HUDEP-2 (cell line): ENCODE results near the gene GIMAP7.
"Not testable (repeated sequence)": the region's sequence is repeated elsewhere in the genome, so short reads cannot be mapped to it uniquely, and the experiment has no call there.

Source experiments
- DNase-seq, 76 experiments: peaks; one replicate each; lab custom pipeline; 2025; ENCODE audit not compliant: unreplicated experiment in 76 of 76; lab: John Stamatoyannopoulos, UW

The GIMAP7 gene

DNA sequence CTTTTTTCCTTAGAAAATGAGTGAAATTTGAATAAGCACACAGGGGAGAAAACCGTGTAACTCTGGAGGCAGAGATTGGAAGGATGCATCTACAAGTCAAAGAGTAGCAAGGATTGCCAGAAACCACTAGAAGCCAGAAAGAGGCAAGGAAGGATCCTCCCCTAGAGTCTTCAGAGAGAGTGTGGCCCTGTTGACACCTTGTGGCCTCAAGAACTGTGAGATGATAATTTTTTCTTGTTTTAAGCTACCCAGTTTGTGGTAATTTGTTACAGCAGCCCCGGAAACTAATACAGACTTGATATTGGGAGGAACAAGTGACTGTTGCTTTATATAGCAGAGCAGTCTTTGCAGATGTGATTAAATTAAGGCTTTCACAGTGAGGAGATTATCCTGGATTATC, 3.6 kb upstream of the GIMAP7 start:
- no peak for DNase-seq

DNA sequence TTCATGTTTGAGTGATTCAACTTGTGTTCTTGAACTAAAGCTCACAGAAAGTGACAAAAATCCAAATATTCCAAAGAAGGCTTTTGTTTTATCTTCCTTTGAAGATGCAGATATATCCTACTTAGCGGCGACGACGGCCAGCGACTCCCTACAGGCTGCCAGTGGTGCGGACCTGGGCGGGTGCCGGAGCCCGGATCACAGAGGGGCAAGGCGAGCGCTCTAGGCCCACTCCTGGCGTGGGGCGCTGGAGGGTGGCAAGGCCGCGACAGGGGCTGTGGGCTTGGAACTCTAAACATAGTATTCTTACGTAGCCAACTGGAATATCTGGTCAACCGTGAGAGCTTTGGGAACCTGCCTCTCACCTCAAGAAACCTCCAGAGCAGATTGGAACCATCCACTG, 914 bp upstream of the GIMAP7 start:
- no peak for DNase-seq

DNA sequence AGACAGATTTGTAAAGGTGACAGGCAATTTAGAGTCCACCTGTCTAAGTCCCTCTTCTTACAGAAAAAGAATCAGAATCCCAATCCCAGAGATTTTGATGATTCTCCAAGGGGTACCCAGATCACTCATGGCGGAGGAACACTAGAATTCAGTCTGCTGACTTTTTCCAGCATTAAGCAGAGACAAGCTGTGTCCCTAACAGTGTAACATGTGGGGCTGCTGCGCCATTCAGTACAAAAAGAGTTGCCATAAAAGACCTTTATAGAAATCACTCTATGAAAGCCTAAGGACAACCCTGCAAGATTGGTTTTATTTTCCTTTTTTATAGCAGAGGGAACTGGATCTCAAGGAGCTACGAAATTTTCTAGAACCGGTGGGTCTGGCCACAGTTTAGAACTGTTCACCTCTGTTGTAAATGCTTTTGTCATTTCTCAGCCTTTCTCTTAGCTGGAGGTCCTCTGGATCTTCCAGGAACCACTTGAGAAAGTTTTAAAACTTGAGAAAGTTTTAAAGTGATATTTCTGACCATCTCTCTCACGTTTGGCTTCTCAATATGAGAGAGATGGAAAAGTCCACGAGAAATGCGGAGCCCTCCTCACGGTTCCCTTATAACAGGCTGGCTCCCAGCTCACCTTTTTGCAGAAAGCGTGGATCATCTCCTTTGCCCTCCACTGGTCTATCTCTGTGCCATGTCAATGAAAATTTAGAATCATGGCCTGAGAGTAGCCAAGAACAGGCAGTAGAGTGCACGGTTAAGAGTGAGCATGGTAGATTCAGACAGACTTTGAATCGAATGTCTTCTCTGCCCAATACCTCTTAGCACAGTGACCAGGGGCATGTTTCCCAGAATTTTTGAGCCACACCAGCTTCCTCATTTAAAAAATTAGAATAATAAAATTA, 826 bp downstream of the GIMAP7 start:
- DNase-seq = no peak

DNA sequence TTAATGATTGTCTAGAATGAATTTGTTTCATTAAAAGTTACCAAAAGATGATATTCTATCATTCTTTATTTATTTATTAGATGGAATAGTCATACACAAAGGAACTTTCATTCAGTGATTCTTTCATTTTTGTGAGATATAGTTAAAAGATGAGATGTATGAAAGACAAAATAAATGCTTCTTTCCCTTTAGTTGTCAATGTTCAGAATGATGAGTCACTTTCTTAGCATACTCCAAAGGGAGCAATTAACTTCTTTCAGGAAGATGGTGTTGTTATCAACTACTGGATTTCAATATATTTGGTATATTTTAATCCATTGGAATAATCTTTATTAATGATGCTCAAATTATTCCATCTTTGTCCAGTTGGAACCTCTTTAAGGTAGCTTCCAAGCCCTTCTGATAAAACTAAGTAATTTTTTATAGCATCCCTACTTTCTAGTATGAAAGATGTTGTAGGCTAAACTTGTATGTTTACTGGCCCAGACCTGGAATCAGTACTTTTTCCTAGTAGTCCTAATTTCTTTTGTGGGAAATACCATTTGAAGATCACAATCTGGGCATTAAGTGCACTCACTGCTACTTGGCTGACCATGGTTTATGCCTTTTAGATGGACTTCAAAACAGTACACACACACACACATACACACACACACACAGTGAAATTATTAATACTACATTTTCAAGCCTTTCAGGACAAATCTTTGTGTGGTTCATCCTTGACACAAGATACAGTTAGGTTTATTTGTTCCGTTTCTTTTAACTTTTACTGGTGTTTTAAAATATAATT, 2.5 kb downstream of the GIMAP7 start:
- DNase-seq = no peak

DNA sequence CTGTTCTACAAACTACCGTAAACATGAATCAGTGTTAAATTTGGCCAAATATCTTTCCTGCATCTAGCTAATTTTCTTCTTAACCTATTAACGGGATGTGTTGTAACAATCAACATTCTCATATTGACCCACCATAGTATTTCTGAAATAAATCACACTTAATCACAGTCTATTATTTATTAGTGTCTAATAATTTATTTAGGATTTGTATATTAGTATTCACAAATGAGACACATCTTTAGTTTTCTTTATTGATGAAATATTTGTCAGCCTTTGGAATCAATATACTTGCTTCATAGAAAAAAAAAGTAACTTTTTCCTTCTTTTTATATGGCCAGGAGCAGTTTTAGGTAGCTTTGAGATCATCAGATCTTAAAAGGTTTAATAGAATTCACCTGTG, 4.6 kb downstream of the GIMAP7 start:
- DNase-seq = no peak

DNA sequence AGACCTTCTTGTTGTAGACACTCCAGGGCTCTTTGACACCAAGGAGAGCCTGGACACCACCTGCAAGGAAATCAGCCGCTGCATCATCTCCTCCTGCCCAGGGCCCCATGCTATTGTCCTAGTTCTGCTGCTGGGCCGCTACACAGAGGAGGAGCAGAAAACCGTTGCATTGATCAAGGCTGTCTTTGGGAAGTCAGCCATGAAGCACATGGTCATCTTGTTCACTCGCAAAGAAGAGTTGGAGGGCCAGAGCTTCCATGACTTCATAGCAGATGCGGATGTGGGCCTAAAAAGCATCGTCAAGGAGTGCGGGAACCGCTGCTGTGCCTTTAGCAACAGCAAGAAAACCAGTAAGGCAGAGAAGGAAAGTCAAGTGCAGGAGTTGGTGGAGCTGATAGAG, 5.5 kb downstream of the GIMAP7 start:
- no peak for DNase-seq

DNA sequence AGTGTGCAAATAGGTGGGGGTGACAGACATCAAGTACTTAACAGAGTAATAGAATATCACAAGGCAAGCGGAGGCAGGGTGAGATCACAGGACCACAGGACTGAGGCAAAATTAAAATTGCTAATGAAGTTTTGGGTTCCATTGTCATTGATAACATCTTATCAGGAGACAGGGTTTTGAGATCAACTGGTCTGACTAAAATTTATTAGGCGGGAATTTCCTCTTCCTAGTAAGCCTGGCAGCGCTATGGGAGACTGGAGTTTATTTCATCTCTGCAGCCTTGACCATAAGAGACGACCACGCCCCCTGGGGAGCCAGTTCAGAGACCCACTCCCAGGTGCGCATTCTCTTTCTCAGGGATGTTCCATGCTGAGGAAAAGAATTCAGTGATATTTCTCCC, 8.3 kb downstream of the GIMAP7 start:
- not testable (repeated sequence) for DNase-seq

DNA sequence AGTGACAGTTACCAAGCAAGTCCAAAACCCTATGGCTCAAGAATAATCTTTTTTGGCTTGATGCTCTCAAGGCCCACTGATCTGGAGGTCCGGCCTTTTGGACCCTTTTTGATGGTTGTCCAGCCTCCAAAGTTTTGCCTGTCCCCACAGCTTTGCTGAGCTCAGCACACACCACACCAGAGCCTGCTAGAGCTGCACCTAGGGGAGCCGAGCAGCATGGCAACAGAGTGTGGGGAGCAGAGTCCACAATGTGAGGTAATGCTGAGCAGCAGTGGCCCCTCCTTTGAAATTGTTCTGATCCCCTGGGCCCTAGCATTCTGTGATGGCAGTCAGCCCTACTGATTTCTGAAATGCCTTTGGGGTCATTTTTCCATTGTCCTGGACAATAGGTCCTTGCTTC, 9.3 kb downstream of the GIMAP7 start:
- DNase-seq = no peak

DNA sequence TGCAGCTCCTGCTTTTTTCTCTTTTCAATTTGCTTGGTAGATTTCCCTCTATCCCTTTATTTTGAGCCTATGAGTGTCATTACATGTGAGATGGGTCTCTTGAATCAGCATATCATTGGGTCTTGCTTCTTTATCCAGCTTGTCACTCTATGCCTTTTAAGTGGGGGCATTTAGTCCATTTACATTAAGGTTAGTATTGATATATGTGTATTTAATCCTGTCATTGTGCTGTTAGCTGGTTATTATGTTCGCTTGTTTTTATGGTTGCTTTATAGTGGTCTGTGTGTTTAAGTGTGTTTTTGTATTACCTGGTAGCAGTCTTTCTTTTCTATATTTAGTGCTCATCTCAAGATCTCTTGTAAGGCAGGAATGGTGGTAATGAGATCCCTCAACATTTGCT, 17.0 kb downstream of the GIMAP7 start:
- no peak for DNase-seq

DNA sequence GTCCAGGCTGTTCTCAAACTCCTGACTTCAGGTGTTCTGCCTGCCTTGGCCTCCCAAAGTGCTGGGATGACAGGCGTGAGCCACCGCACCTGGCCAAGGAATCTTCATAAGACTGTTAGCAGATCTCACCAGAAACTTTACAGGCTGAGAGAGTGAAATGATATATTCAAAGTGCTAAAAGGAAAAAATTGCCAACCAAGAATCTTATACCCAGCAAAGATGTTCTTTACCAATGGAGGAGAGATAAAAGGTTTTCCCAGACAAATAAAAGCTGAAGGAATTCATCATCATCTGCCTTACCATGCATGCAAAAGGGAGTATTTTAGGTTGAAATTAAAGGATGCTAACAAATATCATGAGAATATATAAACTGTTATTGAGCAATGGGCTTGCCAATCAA, 23.6 kb downstream of the GIMAP7 start:
- no peak for DNase-seq

DNA sequence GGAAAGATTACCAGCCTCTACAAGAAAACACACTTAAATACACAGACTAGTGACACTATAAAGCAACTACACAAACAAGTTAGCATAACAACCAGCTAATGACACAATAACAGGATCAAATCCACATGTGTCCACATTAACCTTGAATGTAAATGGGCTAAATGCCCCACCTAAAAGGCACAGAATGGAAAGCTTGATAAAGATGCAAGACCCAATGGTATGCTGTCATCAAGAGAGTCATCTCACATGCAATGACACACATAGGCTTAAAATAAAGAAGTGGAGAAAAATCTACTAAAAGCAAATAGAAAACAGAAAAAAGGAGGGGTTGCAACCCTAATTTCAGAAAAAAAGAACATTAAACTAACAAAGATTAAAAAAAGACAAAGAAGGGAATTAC, 38.5 kb downstream of the GIMAP7 start:
- DNase-seq = no peak

DNA sequence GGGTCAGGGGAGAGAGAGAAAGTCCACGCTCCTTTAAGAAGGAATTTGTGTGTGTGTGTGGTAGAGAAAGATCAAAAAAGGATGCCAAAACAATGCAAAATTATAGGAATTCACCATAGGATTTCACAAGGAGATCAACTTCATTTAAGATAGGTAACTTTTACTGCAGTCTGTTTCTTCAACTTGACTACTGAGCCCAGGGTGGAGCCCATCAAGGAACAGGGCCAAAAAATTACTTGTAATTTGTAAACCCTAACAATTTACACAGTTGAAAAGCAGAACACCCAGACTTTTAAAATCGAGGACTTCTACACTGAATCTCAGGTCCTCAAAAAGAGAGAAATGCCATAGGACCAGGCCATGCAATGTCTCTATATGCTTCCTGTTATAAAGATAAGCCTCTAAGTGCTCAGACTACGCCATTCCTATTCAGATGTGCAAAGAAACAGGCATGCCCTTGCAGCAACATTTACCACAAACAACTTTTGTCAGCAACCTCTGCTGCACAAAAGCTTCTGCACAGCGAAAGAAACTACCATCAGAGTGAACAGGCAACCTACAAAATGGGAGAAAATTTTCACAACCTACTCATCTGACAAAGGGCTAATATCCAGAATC, 42.0 kb downstream of the GIMAP7 start:
- no peak for DNase-seq

DNA sequence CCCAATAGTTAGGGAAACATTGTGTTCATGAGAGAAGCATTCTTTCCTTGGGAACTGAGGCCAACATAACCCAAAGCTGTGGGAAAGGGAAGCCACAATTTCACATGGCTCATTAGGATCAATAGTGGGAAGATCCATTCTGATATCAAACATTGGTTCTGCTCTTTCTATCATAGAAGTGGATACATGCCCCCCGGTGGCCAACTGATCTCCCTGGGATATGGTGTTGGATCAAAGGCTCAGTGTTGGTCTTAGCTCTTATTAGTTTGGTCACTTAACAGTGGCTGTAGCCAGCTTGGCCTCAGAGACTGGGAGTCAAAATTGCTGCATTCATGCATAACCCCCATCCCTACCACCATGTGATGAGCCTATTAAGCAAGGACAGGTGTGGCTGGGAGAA, 45.8 kb downstream of the GIMAP7 start:
- no peak for DNase-seq

DNA sequence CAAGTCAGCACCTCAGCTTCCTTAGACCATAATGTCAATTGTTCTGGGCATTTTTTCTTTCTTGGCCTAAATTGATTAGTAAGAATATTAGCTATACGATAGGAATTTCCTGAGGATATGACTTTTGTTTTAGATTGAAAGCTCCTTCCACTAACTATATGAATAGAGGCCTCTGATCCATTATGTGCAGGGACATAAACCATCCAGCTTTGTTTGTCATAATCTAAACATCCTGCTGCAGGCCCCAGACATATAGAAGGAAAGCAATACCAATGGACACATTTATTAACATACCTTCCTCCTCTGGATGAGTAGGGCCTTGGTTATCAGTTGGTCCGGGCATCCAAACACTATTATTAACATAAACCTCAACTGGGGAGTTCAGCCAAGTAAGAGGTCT, 48.2 kb downstream of the GIMAP7 start:
- DNase-seq = no peak

DNA sequence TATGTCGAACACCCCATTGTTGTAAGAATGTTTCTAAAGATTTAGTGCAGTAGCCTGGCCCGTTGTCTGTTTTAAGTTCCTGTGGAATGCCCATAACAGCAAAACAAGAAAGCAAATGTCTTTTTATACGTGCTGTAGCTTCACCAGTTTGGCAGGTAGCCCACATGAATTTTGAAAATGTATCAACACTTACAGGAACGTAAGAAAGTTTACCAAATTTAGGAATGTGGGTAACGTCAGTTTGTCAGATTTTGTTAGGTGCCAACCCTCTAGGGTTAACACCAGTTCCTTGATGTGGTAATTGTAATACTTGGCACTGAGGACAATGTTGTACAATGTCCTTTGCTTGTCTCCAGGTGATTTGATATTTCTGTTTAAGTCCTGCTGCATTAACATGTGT, 49.3 kb downstream of the GIMAP7 start:
- no peak for DNase-seq

DNA sequence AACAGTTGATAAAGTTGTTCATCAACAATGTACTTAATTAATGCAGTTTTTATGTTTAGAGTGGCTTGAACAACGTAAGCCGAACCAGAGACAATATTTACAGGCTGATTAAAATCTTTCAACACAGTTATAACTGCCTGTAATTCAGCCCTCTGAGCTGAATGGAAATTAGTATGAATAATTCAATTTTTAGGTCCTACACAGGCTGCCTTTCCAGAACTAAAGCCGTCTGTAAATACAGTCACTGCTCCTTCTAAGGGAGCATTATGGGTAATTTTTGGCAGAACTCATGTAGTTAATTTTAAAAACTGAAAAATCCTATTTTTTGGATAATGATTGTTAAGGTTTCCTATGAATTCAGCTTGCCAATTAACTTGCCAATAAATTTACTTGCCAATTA, 49.9 kb downstream of the GIMAP7 start:
- DNase-seq = no peak

DNA sequence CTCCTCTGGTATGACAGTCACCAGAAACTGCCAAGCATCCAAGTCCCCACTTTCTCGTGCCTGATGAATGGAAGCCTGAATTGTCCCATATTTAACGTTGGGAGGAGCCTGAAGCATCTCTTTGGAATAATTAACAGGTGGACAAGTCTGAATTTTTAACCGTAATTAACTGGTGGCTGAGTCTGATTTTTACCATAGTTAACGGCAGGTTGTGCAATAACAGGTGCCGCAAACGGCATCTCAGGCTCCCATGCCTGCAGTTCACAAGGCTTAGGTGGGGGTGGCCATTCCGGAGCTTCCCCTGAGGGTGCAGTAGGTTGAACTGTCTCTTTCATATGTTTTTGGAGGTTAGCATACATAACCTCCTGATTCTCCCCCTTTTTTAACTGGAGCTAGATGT, 50.6 kb downstream of the GIMAP7 start:
- no peak for DNase-seq

DNA sequence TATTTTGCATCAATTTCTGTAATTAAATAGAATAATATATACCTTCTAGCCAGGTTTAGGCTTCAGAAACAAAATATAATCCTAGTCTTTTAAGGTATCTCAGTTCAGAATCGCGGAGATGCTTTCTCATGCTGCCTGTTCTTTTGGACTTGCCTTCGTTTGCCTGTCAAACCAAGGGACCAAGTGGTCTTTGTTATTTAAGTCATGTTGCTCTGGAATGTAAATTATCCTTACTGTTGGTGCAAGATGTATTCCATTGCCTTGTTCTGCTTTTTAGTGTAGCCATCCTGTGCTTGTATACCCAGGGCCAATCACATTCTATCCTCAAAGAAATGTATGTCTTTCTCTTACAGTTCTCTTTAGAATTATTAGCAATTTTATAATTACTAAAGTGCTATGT, 51.5 kb downstream of the GIMAP7 start:
- DNase-seq = no peak

DNA sequence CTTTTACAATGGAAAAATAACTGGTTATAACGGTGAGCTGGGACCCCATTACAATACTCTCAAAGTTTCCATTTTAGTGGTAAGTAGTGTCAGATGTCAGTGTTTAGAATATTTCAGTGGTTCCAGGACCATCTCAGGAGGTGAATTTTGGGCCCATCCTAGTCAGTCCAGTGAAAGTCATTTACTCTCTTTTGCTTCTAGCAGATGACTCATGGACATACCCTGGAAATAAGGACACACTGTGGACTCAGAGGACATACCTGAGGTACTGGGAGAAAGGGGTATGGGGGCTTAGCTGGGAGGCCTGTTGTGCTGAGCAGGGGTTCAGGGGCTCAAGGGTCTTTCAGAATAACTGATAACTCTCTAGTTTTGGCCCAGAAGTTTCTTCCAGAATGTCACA, 51.9 kb downstream of the GIMAP7 start:
- DNase-seq = no peak

DNA sequence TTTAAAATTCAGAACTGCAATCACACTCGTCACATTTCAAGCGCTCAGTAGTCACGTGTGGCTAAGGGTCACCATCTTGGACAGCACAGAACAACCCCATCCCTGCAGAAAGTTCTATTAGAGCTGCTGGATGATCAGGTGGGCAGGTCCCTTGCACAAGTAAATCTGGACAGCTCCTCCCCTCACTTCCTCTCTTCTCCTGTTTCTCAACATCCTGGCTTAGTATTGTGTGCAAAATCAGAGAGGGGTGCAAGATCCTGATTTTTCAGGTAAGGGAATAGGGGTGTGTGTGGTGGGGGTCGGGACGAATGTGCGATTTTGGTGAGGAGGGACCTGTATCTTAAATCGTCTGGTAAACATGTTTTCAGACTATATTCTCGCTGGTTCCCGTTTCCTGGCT, 52.5 kb downstream of the GIMAP7 start, which contains the start of gene GIMAP4:
Gene GIMAP4 (plus strand): TSS at position 222 of the 400 bp plus-strand sequence. CDS start 2,512 bp downstream, outside the sequence.
- no peak for DNase-seq

DNA sequence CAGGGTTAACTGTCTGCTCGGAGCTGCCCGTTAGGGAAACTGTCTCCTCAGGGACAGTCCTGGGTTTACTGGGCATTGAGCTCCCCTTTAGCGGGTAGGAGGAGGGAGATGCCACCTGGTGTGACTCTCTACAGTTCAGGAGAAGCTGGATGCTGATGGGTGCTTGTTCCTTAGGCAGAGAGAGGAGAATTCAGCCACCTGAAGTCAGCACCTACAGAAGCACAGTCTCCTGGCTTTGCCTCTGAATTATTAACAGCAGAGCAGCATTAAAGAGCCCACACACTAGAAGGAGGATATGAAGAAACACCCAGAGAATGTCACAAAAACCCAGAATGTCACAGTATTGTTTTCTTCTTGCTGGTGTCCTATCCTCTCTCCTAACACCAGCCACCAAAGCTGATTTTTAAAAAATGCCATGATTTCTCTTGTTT, 53.2 kb downstream of the GIMAP7 start:
- no peak for DNase-seq
